ENCODE data around the gene CRKL. TPM values are rescaled to one million over a fixed set of nuclear protein-coding genes. Genes with fewer than 3 reads are reported as not detected.

The CRKL gene
- total RNA-seq, 1 experiment from 2014 or later = 35.4 TPM

DNA sequence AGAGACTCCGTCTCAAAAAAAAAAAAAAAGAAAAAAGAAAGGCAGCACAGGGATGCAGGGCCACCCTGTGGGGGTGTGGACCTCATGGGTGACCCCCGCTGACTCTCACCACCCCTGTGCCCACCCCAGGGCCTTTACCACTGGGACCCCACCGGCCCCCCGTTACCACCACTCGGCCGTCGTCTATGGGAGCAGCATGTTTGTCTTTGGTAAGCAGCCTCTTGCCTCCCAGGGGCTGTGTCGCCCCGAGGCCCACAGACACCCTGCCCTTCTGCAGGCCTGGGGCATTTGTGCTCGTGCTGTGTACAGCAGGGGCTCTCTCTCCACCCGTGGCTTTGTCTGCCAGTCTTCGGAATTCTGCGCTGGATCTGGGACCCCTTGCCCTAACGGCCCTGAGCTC lies 70.2 kb downstream of the CRKL start:
- Histone ChIP-seq H3K9me2 (replicated peaks; ENCODE audit: low read length) (no peaks in the 10 kb centered on the region), H3K4me2 (ENCODE audit: low read length) (no peak overlapping the region), H2AFZ (ENCODE audit: low read length) (no peak overlapping the region), H3K4me1 (ENCODE audit: insufficient read depth, low read length) (peaks cover 8% of the 10 kb centered on the region; the same call in 1 of the 2 replicates), H3K9me3 (ENCODE audit: low read length) (no peaks in the 10 kb centered on the region), H3K4me3 (ENCODE audit: low read length) (no peak overlapping the region), H3K9ac (ENCODE audit: low read length) (no peak overlapping the region), H4K20me1 (ENCODE audit: low read length) (no peaks in the 10 kb centered on the region), H3K79me2 (ENCODE audit: low read length) (peaks cover 13% of the 10 kb centered on the region), H3K27ac (ENCODE audit: low read length) (no peak overlapping the region), H3K36me3 (ENCODE audit: low read depth, low read length) (no peaks in the 10 kb centered on the region; the same call in 1 of the 2 replicates), H3K27me3 (ENCODE audit: low read length) (no peaks in the 10 kb centered on the region), H3F3A (ENCODE audit: low read length, unreplicated experiment) (no peaks in the 10 kb centered on the region)
- CTCF ChIA-PET = no interaction called here
- no peak for DNase-seq
- intact Hi-C loops (cut with micrococcal nuclease) = no loop called here
- TF ChIP-seq, protein P1, sequence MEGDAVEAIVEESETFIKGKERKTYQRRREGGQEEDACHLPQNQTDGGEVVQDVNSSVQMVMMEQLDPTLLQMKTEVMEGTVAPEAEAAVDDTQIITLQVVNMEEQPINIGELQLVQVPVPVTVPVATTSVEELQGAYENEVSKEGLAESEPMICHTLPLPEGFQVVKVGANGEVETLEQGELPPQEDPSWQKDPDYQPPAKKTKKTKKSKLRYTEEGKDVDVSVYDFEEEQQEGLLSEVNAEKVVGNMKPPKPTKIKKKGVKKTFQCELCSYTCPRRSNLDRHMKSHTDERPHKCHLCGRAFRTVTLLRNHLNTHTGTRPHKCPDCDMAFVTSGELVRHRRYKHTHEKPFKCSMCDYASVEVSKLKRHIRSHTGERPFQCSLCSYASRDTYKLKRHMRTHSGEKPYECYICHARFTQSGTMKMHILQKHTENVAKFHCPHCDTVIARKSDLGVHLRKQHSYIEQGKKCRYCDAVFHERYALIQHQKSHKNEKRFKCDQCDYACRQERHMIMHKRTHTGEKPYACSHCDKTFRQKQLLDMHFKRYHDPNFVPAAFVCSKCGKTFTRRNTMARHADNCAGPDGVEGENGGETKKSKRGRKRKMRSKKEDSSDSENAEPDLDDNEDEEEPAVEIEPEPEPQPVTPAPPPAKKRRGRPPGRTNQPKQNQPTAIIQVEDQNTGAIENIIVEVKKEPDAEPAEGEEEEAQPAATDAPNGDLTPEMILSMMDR (conservative IDR thresholded peaks at IDR 0.05; ENCODE audit: low read depth, low read length) = no peak
- no peak for TF ChIP-seq EZH2phosphoT487 (IDR thresholded peaks at IDR 0.05; ENCODE audit: borderline replicate concordance, low read length)
- TF ChIP-seq EZH2 (IDR thresholded peaks at IDR 0.05; ENCODE audit: low read length, unreplicated experiment) = no peak
- ATAC-seq = no peak
- POLR2A ChIA-PET (ENCODE audit: unreplicated experiment) = no interaction called here
- no TSS peak for BruUV-seq (replicated peaks)

DNA sequence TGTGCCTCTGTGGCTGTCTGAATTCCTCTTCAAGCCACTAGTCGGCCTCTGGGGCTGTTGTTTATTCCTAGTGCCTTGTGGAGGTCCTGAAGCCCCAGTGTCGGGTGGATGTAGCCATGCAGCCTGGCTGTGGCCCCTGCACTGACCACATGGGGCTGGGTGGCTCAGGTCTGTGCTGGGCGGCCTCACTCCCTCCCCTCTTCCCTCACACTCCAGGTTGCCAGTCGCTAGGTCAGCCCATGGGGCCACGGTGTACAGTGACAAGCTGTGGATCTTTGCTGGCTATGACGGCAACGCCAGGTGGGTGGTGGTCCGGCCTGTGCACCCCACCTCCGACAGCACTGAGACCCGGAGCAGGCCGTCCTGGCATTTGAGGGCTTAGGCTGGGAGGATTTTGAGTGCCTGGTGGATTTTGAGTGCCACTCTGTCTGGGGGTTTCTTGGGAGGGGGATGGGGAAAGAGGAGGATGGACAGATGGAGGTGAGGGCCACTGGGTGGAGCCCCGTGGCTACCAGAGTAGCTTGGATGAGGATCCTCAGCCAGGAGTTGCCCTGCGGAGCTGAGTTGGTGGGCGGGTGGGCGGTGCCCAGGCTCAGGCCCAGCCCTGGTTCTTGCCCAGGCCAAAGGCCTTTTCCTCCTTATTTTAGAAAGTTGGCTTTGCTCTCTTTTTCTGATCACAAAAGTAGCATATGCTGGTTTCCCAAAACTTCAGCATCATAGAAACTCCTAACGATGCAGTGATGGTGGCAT lies 71.5 kb downstream of the CRKL start:
- Histone ChIP-seq H3K36me3 (ENCODE audit: low read depth, low read length) (no peaks in the 10 kb centered on the region; the same call in 1 of the 2 replicates), H4K20me1 (ENCODE audit: low read length) (no peaks in the 10 kb centered on the region), H2AFZ (ENCODE audit: low read length) (no peak overlapping the region), H3K79me2 (ENCODE audit: low read length) (no peaks in the 10 kb centered on the region), H3K9me2 (replicated peaks; ENCODE audit: low read length) (no peaks in the 10 kb centered on the region), H3K9me3 (ENCODE audit: low read length) (no peaks in the 10 kb centered on the region), H3K27me3 (ENCODE audit: low read length) (no peaks in the 10 kb centered on the region), H3F3A (ENCODE audit: low read length, unreplicated experiment) (no peaks in the 10 kb centered on the region), H3K4me1 (ENCODE audit: insufficient read depth, low read length) (no peaks in the 10 kb centered on the region), H3K9ac (ENCODE audit: low read length) (no peak overlapping the region), H3K4me2 (ENCODE audit: low read length) (no peak overlapping the region), H3K4me3 (ENCODE audit: low read length) (no peak overlapping the region), H3K27ac (ENCODE audit: low read length) (no peak overlapping the region)
- no TSS peak for BruUV-seq (replicated peaks)
- ChIA-PET POLR2A (ENCODE audit: unreplicated experiment) (no interaction called here), CTCF (no interaction called here)
- intact Hi-C loops (cut with micrococcal nuclease) = no loop called here
- no peak for TF ChIP-seq EZH2phosphoT487 (IDR thresholded peaks at IDR 0.05; ENCODE audit: borderline replicate concordance, low read length)
- TF ChIP-seq, protein P1 (conservative IDR thresholded peaks at IDR 0.05; ENCODE audit: low read depth, low read length) = no peak
- TF ChIP-seq EZH2 (IDR thresholded peaks at IDR 0.05; ENCODE audit: low read length, unreplicated experiment) = no peak
- ATAC-seq = no peak
- DNase-seq = no peak
